Fibroblast of mammary gland (primary cell): ENCODE data around the gene CORO2B.

Experiments
- DNase-seq: peaks from one replicate; pipeline ENCODE4 v3.0.0-alpha.2; 2010; ENCODE audit warnings: low read depth
- H3K4me3 ChIP-seq: 2 replicates; pipeline ENCODE4 v1.5.1; 2011; ENCODE audit warnings: low read depth, mild to moderate bottlenecking, low read length, moderate library complexity; ENCODE audit not compliant: control insufficient read depth
- CTCF ChIP-seq: conservative IDR thresholded peaks from 2 replicates; pipeline ENCODE4 v1.5.1; 2011; ENCODE audit warnings: low read depth, low read length, inconsistent platforms; ENCODE audit not compliant: control insufficient read depth, insufficient read depth

Gene CORO2B

GRCh38 chr15:68583936-68584755 is 5.4 kb downstream of the CORO2B start:
- no peak overlapping the region for H3K4me3 ChIP-seq

GRCh38 chr15:68584756-68585573 is 6.2 kb downstream of the CORO2B start:
- H3K4me3 ChIP-seq, result no peak overlapping the region
- DNase-seq, result no peak
- TF ChIP-seq CTCF, result no peak

More at GRCh38 chr15:68583936-68584755, 5.4 kb downstream of the CORO2B start:
- TF ChIP-seq CTCF, result no peak
- DNase-seq, result no peak

- H3K4me3 ChIP-seq, result no peak overlapping the region
- no peak for TF ChIP-seq CTCF
- no peak for DNase-seq
These were observed 6.9 kb downstream of the CORO2B start for GRCh38 chr15:68585574-68586273.

GRCh38 chr15:68586274-68586961 is 7.6 kb downstream of the CORO2B start:
- no peak overlapping the region for H3K4me3 ChIP-seq
- no peak for TF ChIP-seq CTCF
- peak; percentile 98 for DNase-seq

GRCh38 chr15:68587769-68588385 is 9.1 kb downstream of the CORO2B start:
- no peak overlapping the region for H3K4me3 ChIP-seq
- TF ChIP-seq CTCF, result no peak
- DNase-seq, result no peak

- DNase-seq, result no peak
- TF ChIP-seq CTCF, result no peak
- H3K4me3 ChIP-seq, result no peak overlapping the region
These were observed 10.3 kb downstream of the CORO2B start for GRCh38 chr15:68589053-68589452.
